ENCODE results near the gene CSTF1. TPM values are rescaled to one million over a fixed set of nuclear protein-coding genes. Genes with fewer than 3 reads are reported as not detected.

The CSTF1 gene
- total RNA-seq, 4 donors from 2014 or later, result 5.2 to 21.8 (median 14.2) TPM

DNA sequence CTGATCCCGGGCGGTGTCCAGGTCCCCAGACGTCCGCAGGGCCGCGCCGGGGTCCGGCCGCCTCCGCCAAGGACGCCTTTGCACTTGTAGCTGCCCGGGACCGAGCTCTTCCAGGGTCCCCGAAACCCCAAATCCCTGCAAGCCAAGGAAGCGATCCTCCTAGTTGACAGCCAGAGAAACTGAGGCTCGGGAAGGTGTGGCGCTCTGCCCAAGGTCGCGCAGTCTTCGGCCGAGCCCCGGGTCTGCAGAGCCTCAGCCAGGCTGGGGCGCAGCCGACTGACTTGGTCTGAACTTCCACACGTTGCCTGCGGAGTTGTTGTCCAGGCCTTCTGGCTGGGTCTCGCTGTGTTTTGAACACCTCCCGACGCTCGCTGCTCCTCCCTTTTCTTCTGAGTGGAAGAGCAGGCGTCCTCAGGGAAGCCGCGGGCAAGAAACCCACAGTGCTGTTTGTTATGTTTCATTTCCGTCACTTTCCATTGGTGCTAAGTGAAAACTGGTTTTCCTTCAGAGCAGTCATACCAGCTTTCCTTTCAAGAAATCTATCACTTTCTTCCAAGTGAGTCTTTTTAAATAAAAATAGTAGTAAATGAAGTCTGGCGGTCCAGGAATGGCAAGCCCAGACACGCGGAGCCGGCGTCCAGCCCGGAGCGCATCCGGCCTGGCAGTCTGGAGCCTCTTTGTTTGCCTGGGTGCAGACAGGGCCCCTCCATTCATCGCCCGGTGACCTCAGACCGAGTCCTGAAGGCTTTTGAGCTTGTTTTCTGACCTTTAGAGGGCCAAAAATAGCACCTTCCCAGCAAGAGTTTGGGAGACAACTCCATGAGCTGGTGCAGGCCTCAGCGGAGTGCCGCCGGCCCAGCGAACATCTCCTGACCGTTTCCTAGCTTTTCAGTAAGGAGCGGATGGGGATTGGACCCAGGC is 33.0 kb upstream of the CSTF1 start:
- TF ChIP-seq EP300 (IDR thresholded peaks at IDR 0.05; ENCODE audit: low read depth) (no peak), POLR2AphosphoS5 (IDR thresholded peaks at IDR 0.05) (no peak), POLR2A (IDR thresholded peaks at IDR 0.05) (peak; percentile 28)
- TF ChIP-seq, protein P1, sequence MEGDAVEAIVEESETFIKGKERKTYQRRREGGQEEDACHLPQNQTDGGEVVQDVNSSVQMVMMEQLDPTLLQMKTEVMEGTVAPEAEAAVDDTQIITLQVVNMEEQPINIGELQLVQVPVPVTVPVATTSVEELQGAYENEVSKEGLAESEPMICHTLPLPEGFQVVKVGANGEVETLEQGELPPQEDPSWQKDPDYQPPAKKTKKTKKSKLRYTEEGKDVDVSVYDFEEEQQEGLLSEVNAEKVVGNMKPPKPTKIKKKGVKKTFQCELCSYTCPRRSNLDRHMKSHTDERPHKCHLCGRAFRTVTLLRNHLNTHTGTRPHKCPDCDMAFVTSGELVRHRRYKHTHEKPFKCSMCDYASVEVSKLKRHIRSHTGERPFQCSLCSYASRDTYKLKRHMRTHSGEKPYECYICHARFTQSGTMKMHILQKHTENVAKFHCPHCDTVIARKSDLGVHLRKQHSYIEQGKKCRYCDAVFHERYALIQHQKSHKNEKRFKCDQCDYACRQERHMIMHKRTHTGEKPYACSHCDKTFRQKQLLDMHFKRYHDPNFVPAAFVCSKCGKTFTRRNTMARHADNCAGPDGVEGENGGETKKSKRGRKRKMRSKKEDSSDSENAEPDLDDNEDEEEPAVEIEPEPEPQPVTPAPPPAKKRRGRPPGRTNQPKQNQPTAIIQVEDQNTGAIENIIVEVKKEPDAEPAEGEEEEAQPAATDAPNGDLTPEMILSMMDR (IDR thresholded peaks at IDR 0.05), result no peak
- Histone ChIP-seq H3K4me3 (peak overlapping the region; percentile 53 to 98 (median 94)), H3K4me1 (peaks cover 2 to 28% (median 11%) of the 10 kb centered on the region in 4 donors), H3K9me3 (no peaks in the 10 kb centered on the region), H3K36me3 (no peaks in the 10 kb centered on the region), H3K27ac (peak overlapping the region; percentile 85 to 89 (median 86)), H3K27me3 (no peaks in the 10 kb centered on the region)
- in situ Hi-C loops (cut with MboI; ENCODE audit: low pct_ligation_motif_present in 1 of 4, low pct_unique_long_range_greater_than_20kb in 1 of 4, low sequenced_read_pairs in 3 of 4) (no loop called here), intact Hi-C loops (cut with DNase I; ENCODE audit: low total_unique reads) (no loop called here)
- DNase-seq, result peak; percentile 47
- WGBS, 2 donors (ENCODE audit: low coverage in 1 of 2), result 26 to 32% methylated on average over 6 to 37 of the region's 51 CpGs

DNA sequence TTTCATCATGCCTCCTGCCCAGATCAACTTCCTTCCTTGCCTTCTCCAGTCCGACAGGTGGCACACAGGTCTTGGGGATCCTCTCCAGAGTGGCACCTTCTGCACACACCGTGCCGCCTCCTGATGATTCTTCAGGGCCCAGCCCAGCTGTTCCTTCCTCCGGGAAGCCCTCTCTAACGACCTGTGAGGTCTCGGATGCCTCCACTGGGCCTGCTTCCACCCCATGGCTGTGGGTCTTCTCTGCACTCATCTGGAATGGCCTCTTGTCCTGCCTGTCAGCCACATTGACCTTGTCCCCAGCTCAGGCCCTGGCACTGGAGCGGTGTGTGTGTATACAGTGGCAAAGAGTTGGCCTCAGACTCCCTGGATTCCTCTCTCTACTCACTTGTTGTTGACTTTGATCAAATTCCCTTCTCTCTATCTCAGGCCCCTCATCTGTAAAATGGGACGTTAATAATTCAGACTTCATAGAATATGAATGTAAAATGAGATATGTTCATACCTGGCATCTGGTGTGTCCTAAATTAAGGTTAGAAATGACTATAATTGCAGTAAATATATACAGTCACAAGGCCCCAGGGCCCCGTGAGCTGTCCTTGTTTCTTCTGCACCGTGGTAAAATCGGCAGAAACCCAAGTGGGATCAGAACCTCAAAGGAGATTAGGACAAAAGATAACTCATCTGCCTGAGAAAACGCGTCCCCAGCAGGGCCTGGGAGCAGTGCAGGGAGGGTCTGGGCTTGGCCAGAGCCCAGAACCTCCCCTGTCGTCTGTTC is 32.1 kb upstream of the CSTF1 start:
- Histone ChIP-seq H3K27ac (peak overlapping the region; percentile 85 to 89 (median 86)), H3K27me3 (no peaks in the 10 kb centered on the region), H3K9me3 (no peaks in the 10 kb centered on the region), H3K36me3 (peaks cover 0 to 2% (median under 1%) of the 10 kb centered on the region in 4 donors), H3K4me1 (peaks cover 2 to 28% (median 11%) of the 10 kb centered on the region in 4 donors), H3K4me3 (peak overlapping the region in 3 of 4 donors; percentile 92 to 98 (median 97))
- TF ChIP-seq EP300 (IDR thresholded peaks at IDR 0.05; ENCODE audit: low read depth), result no peak
- intact Hi-C loops (cut with DNase I; ENCODE audit: low total_unique reads) (no loop called here), in situ Hi-C loops (cut with MboI; ENCODE audit: low pct_ligation_motif_present in 1 of 4, low pct_unique_long_range_greater_than_20kb in 1 of 4, low sequenced_read_pairs in 3 of 4) (no loop called here)
- WGBS, 2 donors (ENCODE audit: low coverage in 1 of 2), result 70 to 82% methylated on average over 12 to 14 of the region's 14 CpGs
- DNase-seq, result no peak

DNA sequence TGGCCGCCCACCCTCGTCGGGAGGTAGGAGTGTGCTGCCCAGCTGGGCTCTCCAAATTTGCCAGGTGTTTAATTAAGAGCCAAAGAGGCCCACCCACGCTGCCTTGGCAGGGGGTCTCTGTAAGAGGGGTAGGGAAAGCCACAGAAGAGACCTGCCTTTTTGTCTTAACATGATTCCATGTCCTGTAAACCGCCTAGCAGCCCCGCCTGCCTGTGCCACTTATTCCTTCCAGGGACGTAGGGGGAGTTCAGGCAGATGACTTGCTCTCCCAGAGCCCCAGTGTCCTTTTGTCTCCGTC is 31.6 kb upstream of the CSTF1 start:
- H3K27ac ChIP-seq, result no peak overlapping the region
- no peaks in the 10 kb centered on the region for H3K27me3 ChIP-seq
- in situ Hi-C loops (cut with MboI; ENCODE audit: low pct_ligation_motif_present in 1 of 4, low pct_unique_long_range_greater_than_20kb in 1 of 4, low sequenced_read_pairs in 3 of 4), result no loop called here
- peaks cover 2 to 28% (median 11%) of the 10 kb centered on the region in 4 donors for H3K4me1 ChIP-seq
- TF ChIP-seq POLR2AphosphoS5 (IDR thresholded peaks at IDR 0.05), result no peak
- TF ChIP-seq EP300 (IDR thresholded peaks at IDR 0.05; ENCODE audit: low read depth), result no peak
- no peak for TF ChIP-seq POLR2A (IDR thresholded peaks at IDR 0.05)
- TF ChIP-seq, protein P1 (IDR thresholded peaks at IDR 0.05), result no peak
- H3K36me3 ChIP-seq, result peaks cover 0 to 8% (median 2%) of the 10 kb centered on the region in 4 donors
- no peaks in the 10 kb centered on the region for H3K9me3 ChIP-seq
- WGBS, 2 donors (ENCODE audit: low coverage in 1 of 2), result 89% methylated on average over 8 of the region's 8 CpGs; no CpG with 5 or more reads in 1 of the 2 donors
- DNase-seq, result no peak
- intact Hi-C loops (cut with DNase I; ENCODE audit: low total_unique reads), result no loop called here
- H3K4me3 ChIP-seq, result no peak overlapping the region

DNA sequence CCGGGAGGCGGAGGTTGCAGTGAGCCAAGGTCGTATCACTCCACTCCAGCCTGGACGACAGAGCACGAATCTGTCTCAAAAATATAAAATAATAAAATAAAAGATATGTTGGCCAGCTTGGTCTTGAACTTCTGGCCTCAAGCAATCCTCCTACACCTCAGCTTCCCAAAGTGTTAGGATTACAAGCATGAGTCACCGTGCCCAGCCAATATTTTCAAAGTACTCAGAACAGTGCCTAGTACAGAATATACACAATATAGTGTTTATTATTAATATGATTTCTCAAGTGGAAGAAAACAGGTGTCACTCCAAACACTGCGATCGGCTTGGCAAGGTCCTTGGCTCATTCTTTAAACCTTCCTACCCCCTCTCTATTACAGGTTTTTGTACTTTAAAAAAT is 30.5 kb upstream of the CSTF1 start:
- Histone ChIP-seq H3K27me3 (no peaks in the 10 kb centered on the region), H3K27ac (no peak overlapping the region), H3K4me1 (peaks cover 2 to 28% (median 11%) of the 10 kb centered on the region in 4 donors), H3K4me3 (no peak overlapping the region), H3K9me3 (no peaks in the 10 kb centered on the region), H3K36me3 (peaks cover 0 to 16% (median 4%) of the 10 kb centered on the region in 4 donors)
- no peak for DNase-seq
- whole genome bisulfite sequencing, 2 donors (ENCODE audit: low coverage in 1 of 2), result 91 to 98% methylated on average over 5 to 8 of the region's 8 CpGs
- TF ChIP-seq, protein P1 (IDR thresholded peaks at IDR 0.05), result no peak
- TF ChIP-seq POLR2A (IDR thresholded peaks at IDR 0.05), result no peak
- TF ChIP-seq EP300 (IDR thresholded peaks at IDR 0.05; ENCODE audit: low read depth), result no peak
- TF ChIP-seq POLR2AphosphoS5 (IDR thresholded peaks at IDR 0.05), result no peak
- in situ Hi-C loops (cut with MboI; ENCODE audit: low pct_ligation_motif_present in 1 of 4, low pct_unique_long_range_greater_than_20kb in 1 of 4, low sequenced_read_pairs in 3 of 4), result no loop called here
- intact Hi-C loops (cut with DNase I; ENCODE audit: low total_unique reads), result no loop called here

Data from transverse colon (tissue), 4 donors.